NCI-H2171 (cell line): ENCODE data around the gene SCAMP4.
"Not testable (repeated sequence)": the region's sequence is repeated elsewhere in the genome, so short reads cannot be mapped to it uniquely, and the experiment has no call there.

Experiments used
- DNase-seq: peaks from one replicate; lab custom pipeline; 2025; lab: John Stamatoyannopoulos, UW

The SCAMP4 gene

DNA sequence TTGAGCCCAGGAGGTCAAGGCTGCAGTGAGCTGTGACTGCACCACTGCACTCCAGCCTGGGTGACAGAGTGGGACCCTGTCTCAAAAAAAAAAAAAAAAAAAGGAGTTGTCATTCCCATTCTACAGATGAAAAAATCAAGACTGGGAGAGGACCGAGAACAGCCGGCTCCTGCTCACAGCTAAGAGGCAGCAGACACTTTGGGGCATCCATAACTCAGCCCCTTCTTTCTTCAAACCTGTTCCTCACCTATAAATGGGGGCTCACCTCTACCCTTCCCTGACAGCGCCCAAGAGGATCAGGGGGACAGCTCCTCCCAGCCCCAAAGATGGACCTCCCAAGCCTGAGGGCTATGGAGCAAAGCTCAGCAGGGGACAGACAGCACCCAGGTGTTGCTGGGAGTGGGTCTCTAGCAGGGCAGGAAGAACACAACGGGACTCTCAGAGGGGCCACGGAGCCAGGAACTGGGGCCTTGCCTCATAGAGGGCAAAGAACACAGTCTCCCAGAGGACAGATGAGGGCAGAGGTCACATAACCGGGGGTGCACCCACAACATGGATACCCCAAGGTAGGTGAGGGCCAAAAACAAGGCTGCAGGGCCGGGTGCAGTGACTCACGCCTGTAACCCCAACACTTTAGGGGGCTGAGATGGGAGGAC is 38.4 kb upstream of the SCAMP4 start:
- no peak for DNase-seq

DNA sequence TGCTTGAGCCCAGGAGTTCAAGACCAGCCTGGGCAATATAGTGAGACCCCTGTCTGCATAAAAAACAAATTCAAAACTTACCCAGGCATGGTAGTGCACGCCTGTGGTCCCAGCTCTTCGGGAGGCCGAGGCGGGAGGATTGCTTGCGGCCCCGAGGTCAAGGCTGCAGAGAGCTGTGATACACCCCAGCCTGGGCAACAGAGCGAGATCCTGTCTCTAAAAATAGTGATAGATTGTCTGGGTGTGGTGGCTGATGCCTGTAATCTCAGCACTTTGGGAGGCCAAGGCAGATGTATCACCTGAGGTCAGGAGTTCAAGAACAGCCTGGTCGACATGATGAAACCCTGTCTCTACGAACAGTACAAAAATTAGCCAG is 37.9 kb upstream of the SCAMP4 start:
- no peak for DNase-seq

DNA sequence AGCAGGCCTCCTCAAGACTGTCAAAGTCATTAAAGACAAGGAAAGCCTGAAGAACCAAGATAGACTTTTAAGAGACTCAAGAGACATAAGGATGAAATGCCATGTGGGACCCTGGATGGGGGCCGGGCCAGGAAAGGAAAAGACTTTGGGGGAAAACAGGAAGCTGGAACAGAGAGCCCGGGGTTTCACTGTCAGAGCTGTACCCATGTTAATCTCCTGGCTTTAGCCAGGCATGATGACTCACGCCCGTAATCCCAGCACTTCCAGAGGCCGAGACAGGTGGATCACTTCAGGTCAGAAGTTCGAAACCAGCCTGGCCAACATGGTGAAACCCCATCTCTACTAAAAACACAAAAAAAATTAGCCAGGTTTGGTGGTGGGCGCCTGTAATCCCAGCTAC is 36.2 kb upstream of the SCAMP4 start:
- no peak for DNase-seq

DNA sequence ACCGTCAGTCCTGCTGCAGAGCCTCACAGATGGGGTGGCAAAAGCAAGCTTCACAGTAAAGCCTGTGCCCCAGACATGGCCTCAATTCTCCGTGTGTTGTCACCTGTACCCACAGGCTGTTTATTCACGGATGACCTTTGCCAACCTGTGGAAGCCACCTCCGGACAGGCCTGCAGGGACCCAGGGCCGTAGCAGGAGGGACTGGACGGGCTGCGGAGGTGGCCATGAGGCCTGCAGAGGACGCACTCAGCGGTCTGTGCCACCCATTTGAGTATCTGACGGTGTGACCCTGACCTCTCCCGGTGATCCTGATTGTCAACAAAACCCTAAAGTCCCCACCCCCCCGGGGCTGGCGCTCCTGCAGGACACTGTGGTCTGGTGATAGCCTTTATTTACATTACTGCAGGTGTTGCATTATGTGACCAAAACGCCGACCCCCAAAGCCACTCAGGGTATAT is 34.0 kb upstream of the SCAMP4 start:
- no peak for DNase-seq

DNA sequence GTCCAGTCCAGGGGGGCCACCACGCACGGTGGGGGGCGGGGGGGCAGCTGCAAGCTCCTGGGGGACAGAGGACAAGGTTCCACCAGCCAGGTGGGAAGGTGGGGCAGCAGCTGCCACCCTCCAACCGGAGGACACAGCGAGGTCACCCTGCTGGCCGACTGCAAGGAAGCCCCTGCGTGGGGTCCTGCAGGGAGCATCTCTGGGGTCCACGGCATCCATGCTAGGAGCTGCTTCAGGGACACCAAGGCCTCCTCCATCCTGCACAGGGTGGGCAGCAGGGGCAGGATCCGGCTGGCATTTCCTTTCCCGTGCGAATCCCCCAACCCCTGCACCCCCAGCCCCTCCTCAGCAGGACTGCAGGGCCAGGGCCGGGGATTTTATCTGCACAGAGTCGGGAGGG is 33.6 kb upstream of the SCAMP4 start:
- DNase-seq: no peak

DNA sequence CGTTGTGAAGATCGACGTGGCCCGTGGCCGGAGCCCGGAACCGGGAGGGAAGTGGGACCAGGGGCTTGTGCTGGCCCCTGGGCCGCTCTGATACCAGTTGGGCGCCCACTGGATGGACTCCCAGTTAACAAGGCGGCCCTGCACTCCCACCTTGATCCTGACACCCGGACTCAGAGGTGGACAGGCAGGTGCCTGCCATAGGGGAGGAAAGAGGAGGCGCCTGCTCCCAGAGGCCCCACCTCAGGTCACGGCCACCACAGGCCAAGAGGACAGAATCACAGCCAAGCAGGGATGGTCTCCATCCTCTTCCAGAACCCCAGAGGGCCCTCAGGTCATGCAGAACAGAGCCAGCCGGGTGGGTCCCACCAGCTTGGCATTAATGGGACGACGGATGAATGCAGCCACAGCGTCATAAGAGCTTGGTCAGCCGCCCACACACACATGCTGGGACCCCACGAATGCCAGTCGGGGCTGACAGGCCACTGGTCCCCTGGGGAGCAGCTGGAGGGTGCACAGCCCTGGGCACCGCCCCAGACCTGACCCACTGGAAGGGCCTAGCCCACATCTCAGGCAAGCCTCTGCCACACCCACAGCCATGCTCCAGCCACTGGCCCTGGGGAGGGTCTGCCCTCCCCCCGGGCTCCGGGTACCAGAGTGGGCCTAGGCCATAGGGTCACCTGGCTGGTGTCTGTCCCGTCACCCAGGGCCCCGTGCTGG is 32.2 kb upstream of the SCAMP4 start:
- no peak for DNase-seq

DNA sequence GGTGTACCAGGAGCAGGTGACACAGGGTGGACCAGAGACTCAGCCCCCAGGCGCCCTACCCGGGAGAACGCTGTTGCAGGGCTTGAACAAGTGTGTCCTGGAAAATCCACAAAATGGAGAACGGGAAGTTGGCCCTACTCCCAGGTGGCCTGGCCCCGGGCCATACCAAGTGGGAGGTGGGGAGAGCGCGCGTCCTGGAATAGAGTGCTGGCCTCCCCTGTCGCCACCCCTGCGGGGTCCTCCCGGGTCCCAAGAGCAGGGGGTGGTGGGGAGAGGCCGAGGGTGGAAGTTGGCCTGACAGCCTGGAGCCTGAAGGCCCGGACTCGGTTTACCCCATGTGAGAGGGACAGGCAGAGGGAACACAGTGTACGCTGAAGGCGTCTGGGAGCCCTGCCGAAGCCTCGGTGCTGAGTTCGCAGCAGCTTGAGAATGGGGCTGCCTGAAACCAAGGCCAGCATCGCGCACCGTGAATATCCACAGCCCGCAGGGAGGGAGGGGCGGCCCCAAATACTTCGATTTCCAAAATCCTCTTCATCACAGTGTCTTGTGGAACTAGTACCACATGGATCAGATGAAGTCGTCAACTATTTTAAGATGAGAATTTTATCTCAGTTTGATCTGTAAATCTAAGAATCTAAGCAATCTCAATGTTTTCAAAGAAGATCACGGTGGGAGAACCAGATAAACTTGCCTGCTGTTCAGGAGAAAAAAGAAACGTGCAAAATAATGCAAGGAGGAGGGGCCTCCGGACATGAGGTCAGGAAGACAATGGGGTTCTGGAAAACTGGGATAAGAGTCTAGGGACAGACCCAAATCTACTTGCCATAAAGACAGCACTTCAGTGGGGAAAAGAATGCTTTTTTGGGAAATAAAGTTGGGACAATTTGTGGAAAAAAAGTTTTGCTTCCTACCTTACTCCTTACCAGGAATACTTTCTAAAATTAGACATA is 31.4 kb upstream of the SCAMP4 start:
- DNase-seq: no peak

DNA sequence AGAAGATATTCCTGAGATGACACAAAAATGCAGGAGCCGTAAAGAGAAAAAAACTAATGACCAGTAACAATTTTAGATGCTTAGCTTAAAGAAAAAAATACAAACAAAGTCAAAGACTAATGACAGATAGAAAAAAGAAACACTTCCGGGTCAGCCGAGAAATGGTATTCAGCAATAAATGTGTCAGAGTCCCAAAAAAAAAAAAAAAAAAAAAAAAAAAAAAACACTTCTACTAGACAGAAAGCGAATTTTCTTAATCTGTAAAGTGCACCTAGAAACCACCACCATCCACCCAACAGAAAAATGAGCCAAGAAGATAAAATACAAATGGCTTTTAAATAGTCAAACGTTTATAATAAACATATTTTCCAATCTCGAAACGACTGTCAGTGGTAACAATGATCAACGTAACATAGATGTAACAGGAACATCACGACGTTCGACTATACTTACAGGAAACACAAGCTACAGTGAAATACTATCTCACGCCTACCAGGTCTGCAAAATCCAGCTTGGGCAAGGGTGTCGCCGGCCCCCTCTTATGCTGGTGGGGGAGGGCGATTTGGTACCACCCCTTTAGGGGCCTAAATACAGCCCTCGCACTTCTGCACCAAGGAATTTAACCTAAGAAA is 30.5 kb upstream of the SCAMP4 start:
- DNase-seq: no peak

DNA sequence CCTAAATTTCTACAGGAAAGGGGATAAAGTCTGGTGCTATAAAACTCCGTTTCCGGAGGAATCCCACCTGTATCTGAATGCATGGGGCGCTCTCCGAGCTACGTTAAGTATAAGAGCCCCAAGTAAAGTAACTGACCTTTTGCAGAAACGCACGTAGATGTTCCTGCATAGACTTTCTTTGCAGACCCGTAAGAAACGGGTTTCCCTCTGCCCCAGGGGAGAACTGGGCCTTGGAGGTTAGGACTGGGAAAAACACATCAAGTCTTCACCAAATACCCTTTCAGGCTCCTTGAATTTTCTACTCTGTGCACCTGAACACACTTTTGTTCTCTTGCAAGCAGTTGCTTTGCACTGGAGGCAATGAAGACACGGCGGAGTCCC is 29.9 kb upstream of the SCAMP4 start:
- DNase-seq: not testable (repeated sequence)

DNA sequence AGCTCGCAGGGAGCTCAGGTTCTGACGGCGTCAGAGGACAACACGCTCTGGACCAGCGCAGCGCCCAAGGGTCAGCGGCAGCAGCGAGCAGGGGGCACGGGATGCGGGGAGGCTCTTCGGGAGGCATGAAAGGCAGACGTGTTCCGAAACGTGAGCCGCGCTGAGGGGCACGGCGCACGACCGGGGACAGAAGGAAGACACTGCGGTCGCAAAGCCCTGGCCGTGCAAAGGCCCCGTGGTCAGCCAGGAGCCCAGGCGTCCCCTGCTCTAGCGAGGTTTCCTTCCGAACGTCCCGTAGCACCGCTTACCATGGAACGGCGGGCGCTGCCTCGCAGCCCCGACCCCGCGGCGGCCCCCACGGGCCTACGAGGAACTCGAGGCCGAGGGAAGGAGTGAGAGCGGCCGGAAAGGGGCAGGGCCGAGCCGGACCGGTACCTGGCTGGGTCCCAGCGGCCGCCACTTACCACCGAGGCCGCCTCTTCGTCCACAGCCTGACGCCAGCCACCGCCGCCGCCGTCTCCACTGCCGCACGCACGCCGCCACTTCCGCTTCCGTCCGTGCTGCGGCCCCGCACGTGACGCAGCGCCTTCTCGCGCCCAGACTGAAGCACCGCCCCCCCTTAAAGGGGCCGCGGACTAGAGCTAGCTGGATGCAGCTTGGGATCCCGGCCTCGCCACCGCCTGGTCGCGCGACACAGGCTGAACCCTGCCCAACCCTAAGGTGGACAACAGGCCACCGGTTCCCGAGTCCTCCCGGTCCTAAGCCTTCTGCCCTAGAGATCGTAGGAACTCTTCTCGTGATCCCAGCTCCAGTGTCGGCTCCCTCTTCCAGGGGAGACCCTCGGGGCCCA is 29.3 kb upstream of the SCAMP4 start:
- DNase-seq: peak; percentile 85

DNA sequence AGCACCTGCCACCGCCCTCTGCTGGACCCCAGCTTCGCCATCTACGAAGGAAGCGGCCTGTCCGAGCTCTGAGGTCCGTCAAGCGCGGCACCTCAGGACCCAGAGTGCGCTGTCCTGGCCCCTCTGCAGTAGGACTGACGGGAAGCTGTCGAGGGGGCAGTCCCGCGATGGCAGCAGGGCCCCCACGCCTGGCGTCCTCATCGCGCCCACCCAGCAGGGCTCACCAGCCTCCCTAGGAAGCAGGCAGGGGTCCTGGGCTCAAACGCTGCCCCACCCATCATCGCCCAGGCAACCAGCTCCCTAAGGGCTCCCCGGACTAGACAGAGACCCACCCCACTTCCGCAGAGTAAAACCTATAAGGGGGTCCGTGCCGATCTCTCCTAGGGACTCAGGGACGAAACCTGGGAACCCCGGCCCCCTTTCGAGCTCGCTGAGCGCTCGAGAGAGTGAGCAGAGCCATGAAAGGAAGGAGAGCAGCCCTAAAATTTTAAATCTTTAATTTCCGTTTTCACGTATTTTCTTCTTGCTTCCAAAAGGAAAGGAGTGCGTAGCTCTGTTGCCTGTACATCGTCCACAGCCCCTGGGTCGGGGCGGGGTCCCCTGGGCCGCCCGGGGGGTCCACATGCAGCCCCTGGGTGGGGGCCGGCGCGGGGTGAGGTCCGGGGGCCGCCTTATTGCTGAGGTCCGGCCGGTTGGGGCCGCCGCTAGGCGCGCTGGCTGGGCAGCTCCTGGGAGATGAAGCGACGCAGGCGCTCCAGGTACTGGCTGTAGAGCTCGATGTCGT is 28.5 kb upstream of the SCAMP4 start:
- DNase-seq: not testable (repeated sequence)

DNA sequence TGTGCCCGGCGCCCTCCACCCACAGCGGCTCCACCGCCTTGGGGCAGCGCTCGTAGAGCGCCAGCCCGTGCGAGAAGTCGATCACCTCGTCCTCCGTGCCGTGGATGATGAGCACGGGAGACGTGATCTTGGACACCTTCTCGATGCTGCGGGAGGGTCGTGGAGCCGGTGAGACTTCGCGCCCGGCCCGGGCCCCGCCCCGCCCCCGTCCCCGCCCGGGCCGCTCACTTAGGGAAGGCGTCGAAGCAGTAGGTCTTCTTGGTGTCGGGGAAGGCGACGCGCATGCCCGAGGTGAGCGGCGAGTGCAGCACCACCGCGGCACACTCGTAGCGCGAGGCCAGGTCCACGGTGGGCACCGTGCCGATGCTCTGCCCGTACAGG is 27.9 kb upstream of the SCAMP4 start:
- DNase-seq: not testable (repeated sequence)

DNA sequence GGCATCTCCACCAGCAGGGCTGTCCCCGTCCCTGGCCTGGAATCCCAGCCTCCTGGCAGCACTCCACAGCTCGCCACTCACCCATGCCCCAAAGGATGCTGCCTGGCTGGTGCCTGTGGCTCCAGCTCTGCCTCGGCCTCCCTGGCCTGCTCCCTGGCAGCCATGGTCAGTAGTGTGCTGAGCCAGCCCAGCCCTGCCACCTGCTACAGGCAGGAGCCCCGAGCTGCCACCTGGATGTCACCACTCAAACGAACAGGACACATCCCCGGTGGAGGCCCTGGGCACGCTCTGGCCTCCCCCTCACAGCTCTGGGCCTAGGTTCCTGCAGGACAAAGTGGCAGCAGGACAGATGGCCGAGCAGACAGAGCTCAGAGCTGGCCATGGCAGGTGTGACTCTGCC is 26.6 kb upstream of the SCAMP4 start:
- DNase-seq: not testable (repeated sequence)

DNA sequence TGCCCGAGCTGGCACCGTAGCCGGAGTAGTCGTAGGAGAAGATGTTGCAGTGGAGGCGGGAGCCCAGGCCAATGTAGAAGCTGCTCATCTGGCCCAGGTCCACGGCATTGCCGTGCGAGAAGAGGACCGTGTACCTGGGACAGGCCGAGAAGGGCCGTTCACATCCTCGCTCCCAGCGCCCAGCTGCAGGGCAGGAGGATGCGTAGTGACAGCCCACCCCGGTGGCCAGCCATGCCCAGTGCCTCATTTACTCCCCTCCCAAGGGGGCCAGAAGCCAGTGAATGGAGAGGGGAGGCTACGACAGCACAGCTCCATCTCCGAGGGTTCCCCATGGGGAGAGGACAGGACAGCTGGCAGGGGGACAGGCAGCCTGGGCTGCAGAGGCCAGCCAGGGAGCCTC is 25.2 kb upstream of the SCAMP4 start:
- not testable (repeated sequence) for DNase-seq

DNA sequence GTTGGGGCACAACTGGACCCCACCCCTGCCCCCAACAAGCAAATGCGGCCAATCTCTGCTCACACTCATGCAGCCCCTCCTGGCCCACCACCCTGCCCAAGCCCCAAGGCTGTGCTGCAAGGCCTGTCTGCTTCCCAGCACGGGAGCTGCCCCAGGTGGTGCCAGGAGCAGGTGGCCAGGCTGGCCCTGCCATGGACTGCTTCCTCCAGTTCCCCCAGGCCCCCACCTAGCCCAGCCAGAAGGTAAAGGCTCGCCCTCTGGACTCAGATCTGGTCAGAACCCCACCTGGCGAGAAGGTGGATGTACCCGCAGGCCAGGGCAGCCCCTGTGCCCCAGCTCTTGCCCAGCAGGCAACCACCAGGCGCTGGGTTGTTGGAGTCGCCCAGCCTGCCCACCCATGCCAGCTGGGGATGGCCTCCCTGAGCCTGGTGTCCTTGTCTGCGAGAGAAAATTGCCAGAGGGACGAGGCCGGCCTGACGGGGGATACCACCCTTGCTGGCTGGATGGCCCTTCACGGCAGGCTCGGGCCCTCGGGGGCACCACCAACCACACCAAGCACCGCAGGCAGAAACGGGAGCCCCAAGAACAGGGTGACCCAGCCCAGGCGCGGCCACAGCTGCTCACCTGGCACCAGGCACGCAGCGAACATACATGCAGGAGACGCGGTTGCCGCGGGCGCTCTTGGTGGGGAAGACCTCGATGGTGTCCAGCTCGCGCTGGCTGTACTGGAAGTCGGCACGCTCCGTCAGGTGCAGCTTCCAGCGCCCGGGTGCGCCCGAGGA is 24.4 kb upstream of the SCAMP4 start:
- no peak for DNase-seq

DNA sequence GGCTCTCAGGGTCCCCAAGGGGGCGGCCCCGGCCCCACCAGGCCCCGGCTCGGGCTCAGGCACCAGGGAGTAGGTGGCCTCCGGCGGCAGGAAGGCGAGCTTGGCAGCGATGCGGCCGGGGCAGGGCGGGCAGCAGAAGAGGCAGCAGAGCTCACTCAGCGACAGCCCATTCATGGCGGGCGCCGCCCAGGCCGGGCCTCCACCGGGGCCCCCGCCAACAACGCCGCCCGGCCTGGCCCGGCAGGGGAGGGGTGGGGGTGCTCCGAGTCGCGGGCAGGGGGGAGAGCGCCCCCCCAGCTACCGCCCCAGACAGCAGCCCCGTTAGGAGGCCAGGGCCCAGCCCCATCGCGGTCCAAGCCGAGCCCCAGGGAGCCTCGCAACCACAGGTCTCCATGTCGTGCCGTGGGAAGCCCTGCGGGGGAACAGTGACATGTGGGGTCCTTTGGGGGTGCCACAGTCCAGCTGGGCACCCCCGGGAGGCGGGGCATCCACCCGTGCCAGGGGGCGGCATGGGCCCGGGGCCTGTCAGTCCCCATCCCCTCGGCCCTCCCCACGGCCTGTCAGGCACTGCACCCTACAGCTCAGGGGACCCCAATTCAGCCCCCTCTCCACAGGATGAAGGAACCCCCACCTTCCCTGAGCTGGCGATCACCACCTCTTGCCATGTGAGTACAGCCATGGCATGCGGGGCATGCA is 23.7 kb upstream of the SCAMP4 start:
- DNase-seq: not testable (repeated sequence)

DNA sequence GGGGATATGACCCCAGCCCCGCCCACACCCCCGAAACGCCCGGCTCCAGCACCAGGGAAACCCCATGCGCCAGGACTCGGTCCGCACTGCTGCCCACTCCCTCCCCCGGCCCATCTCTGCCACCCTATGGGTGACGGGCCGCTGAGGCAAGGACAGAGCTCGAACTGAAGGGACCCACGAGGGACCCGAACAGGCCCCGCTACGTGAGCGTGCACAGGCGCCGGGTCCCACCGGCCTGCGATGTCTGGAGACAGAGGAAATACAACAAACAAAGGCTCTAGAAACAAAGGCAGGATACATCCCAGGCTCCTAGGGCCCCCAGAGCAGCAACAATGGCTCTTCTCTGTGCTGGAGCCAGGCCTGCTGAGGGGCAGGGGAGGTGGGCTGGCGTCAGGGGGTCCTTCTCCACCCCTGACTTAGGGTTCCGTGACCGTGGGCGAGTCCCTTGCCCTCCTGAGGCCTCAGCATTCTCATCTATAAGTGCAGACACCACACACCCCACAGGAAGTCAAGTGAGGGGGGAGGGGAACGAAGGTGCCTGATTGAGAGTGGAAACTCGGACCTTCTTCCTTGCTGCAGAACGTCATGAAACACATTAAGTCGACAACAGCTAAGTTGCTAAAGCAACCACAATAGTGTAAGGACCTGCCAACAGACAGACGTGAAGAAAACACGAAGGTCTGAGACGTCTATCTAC is 23.0 kb upstream of the SCAMP4 start:
- no peak for DNase-seq
